K562 (cell line): ENCODE results near the gene BCAS3. TPM values are rescaled to one million over a fixed set of nuclear protein-coding genes. Genes with fewer than 3 reads are reported as not detected.

Experiments
- CEBPG ChIP-seq, 3 experiments: fragments of 200-800 bp in 1 of 3; sonication (Bioruptor generic) in 1 of 3; sonication (generic) in 1 of 3; formaldehyde crosslinking in 1 of 3; IDR thresholded peaks in 2 of 3; conservative IDR thresholded peaks in 1 of 3; 2 replicates each; pipeline versions ENCODE4 v1.6.1 to v1.8.0; 2016 to 2022; ENCODE audit warnings: missing compliant biosample characterization in 2 of 3, missing genetic modification characterization in 2 of 3, mild to moderate bottlenecking in 1 of 3, missing genetic modification reagents in 1 of 3
- CREB5 ChIP-seq: fragments of 250-450 bp; sonication (Bioruptor Pico); IDR thresholded peaks from 2 replicates; pipeline ENCODE4 v1.5.0; 2020; ENCODE audit warnings: mild to moderate bottlenecking
- CREBBP ChIP-seq: IDR thresholded peaks from one replicate; pipeline ENCODE4 v1.6.1; 2012; ENCODE audit warnings: low read depth, mild to moderate bottlenecking, control low read depth, inconsistent platforms, low read length
- ELF1 ChIP-seq: fragments of 200-800 bp; sonication (Bioruptor generic); IDR thresholded peaks from 2 replicates; pipeline ENCODE4 v1.6.1; 2016; ENCODE audit warnings: missing genetic modification characterization, missing compliant biosample characterization
- ETV6 ChIP-seq, 3 experiments: fragments of 150-350 bp in 1 of 3; sonication (generic) in 1 of 3; formaldehyde crosslinking in 1 of 3; IDR thresholded peaks; 2 replicates each; pipeline versions ENCODE4 v1.6.1 to v1.8.0; 2014 to 2022; ENCODE audit warnings: borderline replicate concordance in 2 of 3, low read depth in 2 of 3, antibody characterized with exemption in 1 of 3, low read length in 1 of 3, mild to moderate bottlenecking in 1 of 3, missing genetic modification reagents in 1 of 3
- HDGF ChIP-seq: fragments of 450-650 bp; IDR thresholded peaks from 2 replicates; pipeline ENCODE4 v1.6.1; 2016
- ID3 ChIP-seq, 2 experiments: fragments of 250-450 bp in 1 of 2; fragments of 450-650 bp in 1 of 2; sonication (Bioruptor Pico) in 1 of 2; IDR thresholded peaks; 2 replicates each; pipeline versions ENCODE4 v1.6.1 to v1.8.0; 2016 to 2021; ENCODE audit warnings: mild to moderate bottlenecking in 2 of 2, moderate library complexity in 2 of 2, missing compliant biosample characterization in 1 of 2, missing genetic modification characterization in 1 of 2
- KAT8 ChIP-seq: fragments of 450-650 bp; IDR thresholded peaks from 2 replicates; pipeline ENCODE4 v1.6.1; 2016; ENCODE audit warnings: low read depth, mild to moderate bottlenecking
- KLF16 ChIP-seq: IDR thresholded peaks from 2 replicates; pipeline ENCODE4 v1.6.1; 2016; ENCODE audit warnings: antibody characterized with exemption
- NUFIP1 ChIP-seq: fragments of 450-650 bp; IDR thresholded peaks from 2 replicates; pipeline ENCODE4 v1.6.1; 2018; ENCODE audit not compliant: partially characterized antibody
- POLR2AphosphoS5 ChIP-seq: IDR thresholded peaks from 2 replicates; pipeline ENCODE4 v1.6.1; 2011; ENCODE audit warnings: mild to moderate bottlenecking, low read depth, low read length, moderate library complexity; ENCODE audit not compliant: control insufficient read depth, insufficient read depth
- SP2 ChIP-seq: IDR thresholded peaks from 2 replicates; pipeline ENCODE4 v1.6.1; 2011; ENCODE audit warnings: mild to moderate bottlenecking, low read depth, low read length, moderate library complexity; ENCODE audit not compliant: poor library complexity, severe bottlenecking; ENCODE audit errors: extremely low read depth
- TAF9B ChIP-seq: fragments of 450-650 bp; IDR thresholded peaks from 2 replicates; pipeline ENCODE4 v1.6.1; 2018; ENCODE audit warnings: mild to moderate bottlenecking; ENCODE audit not compliant: partially characterized antibody
- TCF3 ChIP-seq: sonication (generic); formaldehyde crosslinking; IDR thresholded peaks from 2 replicates; pipeline ENCODE4 v1.4.0; 2020; ENCODE audit warnings: mild to moderate bottlenecking, missing genetic modification reagents
- TEAD4 ChIP-seq, 2 experiments: sonication (generic) in 1 of 2; formaldehyde crosslinking in 1 of 2; IDR thresholded peaks; 2 replicates each; pipeline versions ENCODE4 v1.6.1 to v1.8.0; 2012 to 2022; ENCODE audit warnings: borderline replicate concordance in 1 of 2, inconsistent platforms in 1 of 2, low read length in 1 of 2, mild to moderate bottlenecking in 1 of 2, missing genetic modification reagents in 1 of 2
- TOE1 ChIP-seq, 2 experiments: fragments of 450-650 bp in 1 of 2; sonication (generic) in 1 of 2; formaldehyde crosslinking in 1 of 2; IDR thresholded peaks; 2 replicates each; pipeline versions ENCODE4 v1.7.1 to v1.8.0; 2016 to 2022; ENCODE audit warnings: borderline replicate concordance in 2 of 2, mild to moderate bottlenecking in 2 of 2, antibody characterized with exemption in 1 of 2, inconsistent platforms in 1 of 2, low read depth in 1 of 2, missing genetic modification reagents in 1 of 2, moderate library complexity in 1 of 2
- WHSC1 ChIP-seq: IDR thresholded peaks from one replicate; pipeline ENCODE4 v1.6.1; 2012; ENCODE audit warnings: low read length, control low read depth, inconsistent platforms
- ZBTB12 ChIP-seq: fragments of 250-450 bp; sonication (Bioruptor Pico); IDR thresholded peaks from 2 replicates; pipeline ENCODE4 v1.4.0; 2020
- ZC3H4 ChIP-seq: sonication (generic); formaldehyde crosslinking; IDR thresholded peaks from 2 replicates; pipeline ENCODE4 v1.9.0; 2021; ENCODE audit warnings: missing genetic modification reagents, borderline replicate concordance
- ZNF143 ChIP-seq: sonication (generic); formaldehyde crosslinking; IDR thresholded peaks from 2 replicates; pipeline ENCODE4 v1.9.0; 2022; ENCODE audit warnings: mild to moderate bottlenecking, missing genetic modification reagents
- ZNF431 ChIP-seq: sonication (generic); formaldehyde crosslinking; IDR thresholded peaks from 2 replicates; pipeline ENCODE4 v1.8.0; 2022; ENCODE audit warnings: mild to moderate bottlenecking, missing genetic modification reagents
- ZNF655 ChIP-seq: fragments of 250-450 bp; sonication (Bioruptor Pico); IDR thresholded peaks from 2 replicates; pipeline ENCODE4 v1.5.0; 2021
- ZNF764 ChIP-seq: fragments of 250-450 bp; sonication (Bioruptor Pico); IDR thresholded peaks from 2 replicates; pipeline ENCODE4 v1.4.0; 2020; ENCODE audit warnings: low read depth, mild to moderate bottlenecking, moderate library complexity
- polyA plus RNA-seq, 8 experiments: library from polyadenylated mRNA; depleted of rRNA in 4 of 8; stranded (reverse) in 5 of 8; unstranded in 3 of 8; fragments of >200 nt; fragmentation: Nextera tagmentation in 2 of 8; fragmentation: Illumina TruSeq in 1 of 8; extraction: Ambion mirVana in 2 of 8; extraction: Trizol in 1 of 8; gene quantifications; 2 replicates each; pipeline versions ENCODE4 v1.2.1 to v1.2.3, GENCODE V29; 2011 to 2014; ENCODE audit warnings: inconsistent platforms in 1 of 8, missing spikeins in 1 of 8
- total RNA-seq, 7 experiments: library from RNA; depleted of rRNA in 6 of 7; stranded (reverse); fragments of >200 nt in 6 of 7; fragmentation: Illumina TruSeq in 2 of 7; extraction: Trizol in 2 of 7; gene quantifications; 2 replicates each; pipeline versions ENCODE4 v1.2.1 to v1.2.3, GENCODE V29; 2011 to 2021; ENCODE audit warnings: low replicate concordance in 1 of 7

The BCAS3 gene
- total and polyA plus RNA-seq, 9 of the 15 experiments (the other 6 are each of a cell fraction or from before 2014, with no cell fraction given) = 1.9 to 5.5 (median 3.5) TPM

GRCh38 chr17:60989846-60990245, 312.2 kb downstream of the BCAS3 start (continued):
- TF ChIP-seq CEBPG (CRISPR knock-in tag; IDR thresholded peaks at IDR 0.05) (no peak), CEBPG (tag; conservative IDR thresholded peaks at IDR 0.05 in 1 of 2, IDR thresholded peaks at IDR 0.05 in 1 of 2) (no peak), WHSC1 (no peak), ZNF143 (CRISPR knock-in tag) (no peak), NUFIP1 (no peak), ZNF431 (CRISPR knock-in tag) (no peak), ZC3H4 (no peak), POLR2AphosphoS5 (no peak), ZNF764 (CRISPR knock-in tag) (no peak), TCF3 (CRISPR knock-in tag) (peak; percentile 26; the same call in 1 of the 2 replicates), TAF9B (no peak), ZNF655 (CRISPR knock-in tag) (no peak), KLF16 (no peak), CREBBP (no peak), ZBTB12 (CRISPR knock-in tag) (0 out of 2 replicates have a peak, but pooled peaks have one; percentile 29), SP2 (no peak), ETV6 (IDR thresholded peaks at IDR 0.05; ENCODE audit: borderline replicate concordance in 1 of 2, low read depth in 2 of 2, low read length in 1 of 2) (no peak), ETV6 (CRISPR knock-in tag; IDR thresholded peaks at IDR 0.05; ENCODE audit: borderline replicate concordance) (no peak), TEAD4 (IDR thresholded peaks at IDR 0.05; ENCODE audit: low read length) (peak; percentile 32; the same call in 1 of the 2 replicates), TEAD4 (CRISPR knock-in tag; IDR thresholded peaks at IDR 0.05; ENCODE audit: borderline replicate concordance) (no peak), KAT8 (no peak), ID3 (CRISPR knock-in tag; IDR thresholded peaks at IDR 0.05) (no peak), ID3 (tag; IDR thresholded peaks at IDR 0.05) (no peak), TOE1 (IDR thresholded peaks at IDR 0.05; ENCODE audit: borderline replicate concordance) (no peak), TOE1 (CRISPR knock-in tag; IDR thresholded peaks at IDR 0.05; ENCODE audit: borderline replicate concordance, low read depth) (no peak), ELF1 (tag) (no peak), HDGF (no peak), CREB5 (no peak)
